Activated T-helper 1 cell treated with anti-CD3 and anti-CD28 coated beads, Interleukin-2, amount 50 U/mL, for 16 hours (primary cell): ENCODE results near the gene IMPG2.
"Not testable (repeated sequence)": the region's sequence is repeated elsewhere in the genome, so short reads cannot be mapped to it uniquely, and the experiment has no call there.

Experiments
- DNase-seq, 2 donors: peaks; one replicate each; pipeline ENCODE4 v3.0.0-alpha.2; 2020; ENCODE audit warnings: low read depth in 1 of 2, low spot score in 1 of 2

The IMPG2 gene

DNA sequence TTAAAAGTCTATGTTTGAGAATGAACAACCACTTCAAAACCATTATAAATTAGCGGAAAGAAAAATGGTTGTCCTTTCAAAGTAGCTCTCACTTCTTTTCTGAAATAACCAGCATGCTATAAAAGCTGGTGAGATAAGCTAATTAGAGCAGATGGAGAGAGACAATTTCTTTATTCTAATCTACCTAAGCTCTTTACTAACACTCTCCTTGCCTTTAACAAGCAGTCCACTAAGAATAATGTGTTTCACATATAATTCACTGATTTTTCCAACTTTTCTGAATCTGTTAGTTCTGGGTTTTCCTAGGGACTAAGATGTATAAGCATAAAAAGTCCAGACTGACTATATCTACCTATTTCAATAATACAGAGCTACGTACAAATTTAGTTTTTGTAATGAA lies at the start of gene IMPG2:
Gene IMPG2 (minus strand): TSS at position 101 of the 400 bp plus-strand sequence. CDS start 203 bp downstream, outside the sequence.
- DNase-seq = no peak

DNA sequence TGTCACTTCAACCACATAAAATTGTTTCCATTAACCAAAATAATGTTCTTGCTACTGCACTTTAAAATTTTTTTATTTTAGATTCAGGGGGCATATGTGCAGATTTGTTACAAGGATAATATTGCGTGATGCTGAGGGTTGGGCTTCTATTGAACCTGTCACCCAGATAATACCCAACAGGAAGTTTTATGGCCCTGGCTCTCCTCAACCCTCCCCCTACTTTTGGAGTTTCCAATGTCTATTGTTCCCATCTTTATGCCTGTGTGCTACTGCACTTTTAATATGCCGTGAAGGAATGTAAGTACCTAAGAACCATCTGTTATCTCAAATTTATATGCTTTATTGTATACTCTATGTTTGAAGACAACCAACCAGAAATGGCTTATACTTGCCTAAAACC lies 42.0 kb upstream of the IMPG2 start:
- no peak for DNase-seq

DNA sequence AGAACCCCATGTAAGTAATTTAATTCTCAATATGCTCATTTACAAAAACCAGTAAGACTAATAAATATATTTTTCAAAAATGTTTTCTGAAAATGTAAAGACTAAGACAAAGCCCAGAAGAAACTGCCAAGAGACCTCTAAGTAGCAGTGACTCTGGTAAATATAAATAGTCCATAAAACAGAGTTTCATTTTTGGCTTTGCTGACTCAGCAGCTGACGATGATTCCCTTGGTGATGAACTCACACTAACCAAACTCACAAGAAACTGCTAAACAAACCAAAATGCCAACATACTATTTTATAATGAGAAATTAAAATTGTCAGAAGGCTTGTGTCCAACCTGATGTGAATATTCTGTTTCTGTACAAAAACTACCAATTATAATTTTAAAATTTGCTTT lies 31.5 kb upstream of the IMPG2 start:
- no peak for DNase-seq

DNA sequence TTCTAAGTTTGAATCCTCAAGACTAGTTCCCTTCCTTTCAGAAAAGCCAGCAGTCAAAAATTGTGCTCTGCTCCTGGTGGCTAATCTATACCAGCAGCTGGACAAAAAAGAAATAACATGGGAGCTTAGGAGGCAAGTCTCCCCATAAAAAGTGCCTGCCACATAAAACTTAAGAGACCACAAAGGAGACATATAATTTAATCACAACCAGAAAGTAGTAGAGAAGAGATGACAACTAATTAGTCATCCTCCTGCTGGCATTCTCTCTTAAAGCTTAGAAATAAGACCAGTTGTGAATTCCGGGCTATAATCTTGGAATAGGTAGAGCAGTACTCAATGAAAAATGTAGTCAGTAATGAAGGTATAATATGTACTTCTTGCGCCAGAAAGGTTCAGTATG lies 20.2 kb upstream of the IMPG2 start:
- DNase-seq = no peak

DNA sequence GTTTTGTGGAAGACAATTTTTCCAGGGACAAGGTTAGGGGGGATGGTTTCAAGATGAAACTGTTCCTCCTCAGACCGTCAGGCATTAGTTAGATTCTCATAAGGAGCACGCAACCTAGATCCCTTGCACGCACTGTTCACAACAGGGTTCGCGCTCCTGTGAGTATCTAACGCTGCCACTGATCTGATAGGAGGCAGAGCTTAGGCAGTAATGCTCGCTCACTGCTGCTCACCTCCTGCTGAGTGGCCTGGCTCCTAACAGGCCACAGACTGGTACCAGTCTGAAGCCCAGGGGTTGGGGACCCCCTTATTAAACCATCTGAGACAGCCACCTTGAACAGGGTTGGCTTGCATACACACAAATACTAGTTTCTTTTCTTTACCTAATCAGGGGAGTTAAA lies 13.5 kb upstream of the IMPG2 start:
- DNase-seq = no peak

DNA sequence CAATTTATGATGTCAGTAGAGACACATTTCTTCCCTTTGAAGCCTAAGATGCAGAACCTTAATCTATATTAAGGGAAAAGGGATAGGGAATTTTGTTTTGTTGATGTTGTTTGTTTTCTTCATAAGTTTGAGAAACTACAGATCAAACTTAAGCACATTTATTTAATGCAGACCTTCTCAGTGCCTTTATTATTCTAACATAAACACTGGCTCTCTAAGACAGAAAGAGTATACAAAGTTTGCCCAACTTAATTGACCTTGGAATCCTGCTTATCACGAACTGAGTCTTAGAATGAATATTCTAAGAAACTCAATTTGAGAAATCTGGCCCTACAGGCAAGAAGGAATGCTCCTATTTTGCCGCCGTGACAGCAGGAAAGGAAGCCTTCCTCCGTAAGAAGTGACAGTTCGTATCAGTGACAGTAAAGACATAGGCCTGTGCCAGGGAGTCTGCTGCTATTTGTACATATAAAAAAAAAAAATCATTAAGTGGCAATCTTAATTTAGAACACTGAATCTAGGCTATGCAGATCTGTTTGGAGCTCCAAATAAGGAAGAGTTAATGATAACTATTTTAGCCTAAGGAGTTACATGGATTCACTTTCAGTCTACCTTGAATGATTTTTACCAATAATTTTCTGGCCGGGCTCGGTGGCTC lies 8.8 kb upstream of the IMPG2 start:
- no peak for DNase-seq

DNA sequence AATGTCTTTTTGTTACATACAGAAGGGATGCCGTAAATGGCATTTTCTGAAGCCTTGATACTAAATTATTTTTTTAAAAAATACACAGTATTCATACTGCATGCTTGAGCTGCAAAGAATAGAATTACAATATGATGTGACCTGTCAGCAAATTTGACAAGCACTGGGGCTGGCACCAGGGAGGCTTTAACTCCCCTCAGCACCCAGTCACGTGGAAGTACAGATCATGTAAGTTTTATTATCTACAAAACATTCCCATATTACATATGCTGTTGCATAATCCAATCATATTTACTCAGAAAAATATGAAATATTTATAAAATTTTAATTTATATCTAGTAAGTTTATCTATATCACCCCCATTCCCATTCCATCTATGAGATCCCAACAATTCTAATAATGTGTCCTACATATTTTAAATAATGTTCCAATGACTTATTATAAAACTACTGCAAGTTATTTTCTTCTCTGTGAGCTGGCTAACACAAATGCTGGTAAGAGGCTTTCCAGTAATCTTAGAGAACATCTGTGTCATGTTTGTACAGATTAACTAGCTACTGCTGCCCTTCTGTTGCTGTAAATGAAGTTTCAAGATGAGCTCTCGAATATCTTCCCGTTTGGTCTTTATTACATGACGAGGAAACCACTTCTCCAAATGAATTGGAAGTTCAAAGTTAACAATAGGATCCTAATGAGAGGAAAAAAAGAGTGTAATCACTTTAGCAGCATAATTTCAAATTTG lies 5.2 kb upstream of the IMPG2 start:
- DNase-seq = no peak

DNA sequence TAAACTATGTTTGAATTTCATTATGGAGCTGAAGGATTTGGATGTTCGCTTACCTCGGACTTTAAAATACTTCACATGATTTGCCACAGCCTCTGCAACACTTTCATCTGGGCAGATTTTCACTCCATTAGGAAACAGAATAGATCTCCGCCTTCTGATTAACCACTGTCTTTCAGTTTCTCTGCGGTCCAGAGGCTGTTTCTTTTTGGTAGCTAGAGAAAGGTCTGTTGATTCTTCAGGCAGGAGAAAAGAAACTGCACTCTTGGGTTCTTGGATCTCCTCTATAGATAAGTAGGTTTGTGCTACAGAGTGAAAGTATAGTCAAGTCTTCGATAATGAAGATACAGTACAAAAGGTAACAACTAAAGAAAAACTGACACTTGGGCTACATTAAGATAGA lies 844 bp downstream of the IMPG2 start:
- no peak for DNase-seq

DNA sequence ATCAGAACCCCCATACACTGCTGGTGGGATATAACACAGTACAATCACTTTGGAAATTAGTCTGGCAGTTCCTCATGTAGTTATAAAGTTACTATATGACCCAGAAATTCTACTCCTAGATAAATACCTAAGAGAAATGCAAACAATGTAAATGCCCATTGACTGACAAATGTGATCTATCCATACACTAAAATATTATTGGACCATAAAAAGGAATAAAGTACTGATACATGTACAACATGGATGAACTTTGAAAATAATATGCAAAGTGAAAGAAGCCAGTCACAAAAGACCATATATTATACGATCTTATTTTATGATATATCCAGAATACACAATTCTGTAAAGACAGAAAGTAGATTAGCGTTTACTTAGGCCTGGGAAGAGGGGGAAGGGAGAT lies 7.8 kb downstream of the IMPG2 start:
- no peak for DNase-seq

DNA sequence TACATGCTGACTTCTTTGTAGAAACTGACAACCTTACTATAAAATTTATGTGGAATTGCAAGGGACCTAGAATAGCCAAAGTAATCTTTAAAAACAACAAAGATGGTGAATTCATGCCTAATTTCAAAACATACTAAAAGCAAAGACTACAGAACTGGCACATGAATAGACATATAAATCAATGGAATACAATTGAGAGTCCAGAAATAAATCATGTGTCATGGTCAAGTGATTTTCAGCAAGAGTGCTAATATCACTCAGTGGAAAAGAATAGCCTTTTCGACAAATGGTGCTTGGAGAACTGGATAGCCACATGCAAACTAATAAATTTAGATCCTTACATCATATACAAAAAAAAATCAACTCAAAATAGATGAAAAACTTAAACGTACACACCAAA lies 8.7 kb downstream of the IMPG2 start:
- DNase-seq = no peak

DNA sequence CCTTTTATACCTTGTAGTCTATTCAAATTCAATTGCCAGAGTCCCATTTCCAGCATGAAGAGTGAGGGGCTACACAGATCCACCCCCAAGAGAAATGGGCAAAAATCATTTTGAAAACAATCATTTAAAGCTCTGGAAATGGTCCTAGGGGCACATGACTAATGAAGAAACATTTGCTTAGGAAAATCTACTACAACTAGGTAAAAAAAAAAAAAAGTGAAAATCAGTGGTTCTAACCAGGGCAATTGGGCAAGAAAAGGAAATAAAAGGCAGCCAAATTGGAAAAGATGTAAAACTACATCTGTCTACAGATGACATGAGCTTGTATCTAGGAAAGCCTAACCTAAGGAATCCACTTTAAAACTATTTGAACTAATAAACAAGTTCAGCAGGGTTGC lies 9.4 kb downstream of the IMPG2 start:
- DNase-seq = no peak

DNA sequence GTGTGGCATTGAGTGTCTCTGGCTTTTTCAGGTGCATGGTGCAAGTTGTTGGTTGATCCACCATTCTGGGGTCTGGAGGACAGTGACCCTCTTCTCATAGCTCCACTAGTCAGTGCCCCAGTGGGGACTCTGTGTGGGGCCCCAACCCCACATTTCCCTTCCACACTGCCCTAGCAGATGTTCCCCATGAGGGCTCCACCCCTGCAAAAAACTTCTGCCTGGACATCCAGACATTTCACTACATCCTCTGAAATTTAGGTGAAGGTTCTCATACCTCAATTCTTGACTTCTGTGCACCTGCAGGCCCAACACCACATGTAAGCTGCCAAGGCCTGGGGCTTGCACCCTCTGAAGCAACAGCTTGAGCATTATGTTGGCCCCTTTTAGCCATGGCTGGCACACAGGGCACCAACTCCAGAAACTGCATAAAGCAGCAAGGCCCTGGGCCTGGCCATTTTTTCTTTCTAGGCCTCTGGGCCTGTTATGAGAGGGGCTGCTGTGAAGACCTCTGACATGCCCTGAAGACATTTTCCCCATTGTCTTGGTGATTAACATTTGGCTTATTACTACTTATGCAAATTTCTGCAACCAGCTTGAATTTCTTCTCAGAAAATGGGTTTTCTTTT lies 12.1 kb downstream of the IMPG2 start:
- DNase-seq = not testable (repeated sequence)

DNA sequence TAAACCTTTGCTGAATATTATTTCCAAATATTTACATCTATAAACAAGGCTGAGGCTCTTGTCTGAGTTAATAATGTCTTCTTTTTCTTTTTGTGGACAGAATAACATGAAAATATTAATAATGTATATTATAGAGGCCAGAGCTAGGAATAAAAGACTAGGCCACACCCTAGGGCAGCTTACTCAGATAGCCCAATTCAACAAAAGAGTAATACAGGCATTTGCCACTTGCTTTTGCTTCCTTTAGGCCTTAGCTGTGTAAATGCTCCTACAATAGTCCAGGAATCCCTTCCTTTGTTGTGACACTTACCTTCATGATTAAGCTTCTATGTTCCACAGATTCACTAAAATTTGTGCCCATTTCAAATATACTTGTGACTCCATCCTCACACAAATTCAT lies 16.5 kb downstream of the IMPG2 start:
- no peak for DNase-seq

DNA sequence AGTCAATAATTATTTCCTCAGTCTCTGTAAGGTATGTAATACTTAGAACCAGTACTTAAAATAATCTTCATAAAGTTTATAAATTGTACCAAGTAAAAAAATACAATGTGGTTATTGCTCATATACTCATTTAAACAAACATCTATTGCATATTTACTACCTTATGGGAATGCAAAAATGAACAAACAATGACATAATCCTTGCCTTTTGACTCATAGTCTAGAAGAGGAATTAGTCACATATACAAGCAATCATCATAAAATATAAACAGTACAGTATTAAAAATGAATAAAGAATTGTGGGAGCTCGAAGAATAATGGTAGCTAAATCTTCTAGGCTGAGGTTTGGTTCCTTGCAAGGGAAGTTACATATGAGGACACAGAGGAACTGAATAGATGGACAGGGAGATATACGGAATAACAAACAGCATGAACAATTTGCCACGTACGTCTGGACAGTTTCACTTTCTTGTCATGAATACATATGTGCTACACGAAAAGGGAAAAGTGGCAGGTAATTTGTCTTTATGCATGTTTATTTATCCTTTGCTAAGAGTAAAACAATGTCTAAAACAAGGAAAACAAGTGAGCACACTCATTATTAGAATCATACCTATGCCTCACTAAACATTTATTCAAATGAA lies 17.2 kb downstream of the IMPG2 start:
- no peak for DNase-seq

DNA sequence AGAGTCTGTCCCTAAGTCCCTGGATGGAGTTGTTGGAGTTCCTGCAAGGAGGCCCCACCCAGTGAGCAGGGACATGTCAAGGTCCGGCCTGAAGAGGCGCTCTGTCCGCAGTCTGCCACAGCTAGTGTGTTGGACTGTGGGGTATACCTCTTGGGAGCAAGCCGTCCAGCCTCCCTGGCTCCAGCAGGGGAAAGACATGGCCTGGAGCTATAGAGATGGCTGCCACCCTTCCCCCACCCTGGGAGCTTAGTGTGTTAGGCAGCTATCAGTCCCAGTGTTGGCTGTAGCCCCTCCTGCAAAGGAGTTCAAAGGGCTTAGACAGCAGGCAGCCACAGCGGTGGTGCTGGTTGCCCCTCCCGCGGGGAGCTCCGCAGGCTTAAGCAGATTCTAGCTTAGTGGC lies 20.3 kb downstream of the IMPG2 start:
- DNase-seq = no peak

DNA sequence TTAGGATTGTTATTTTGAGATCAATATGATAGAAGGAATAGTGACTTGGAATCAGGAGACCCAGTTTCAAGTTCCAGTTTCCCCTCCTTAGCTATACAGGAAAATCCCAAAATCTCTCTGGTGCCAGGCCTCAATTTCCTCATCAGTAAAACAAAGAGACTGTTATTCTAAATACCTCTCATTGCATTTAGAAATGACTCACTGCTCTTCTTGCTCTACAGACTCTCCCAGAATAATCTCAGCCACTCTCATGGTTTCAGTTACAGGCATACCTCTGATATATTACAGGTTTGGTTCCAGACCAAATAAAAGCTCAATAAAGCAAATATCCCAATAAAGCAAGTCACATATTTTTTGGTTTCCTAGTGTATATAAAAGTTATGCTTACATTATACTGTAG lies 28.3 kb downstream of the IMPG2 start:
- no peak for DNase-seq

DNA sequence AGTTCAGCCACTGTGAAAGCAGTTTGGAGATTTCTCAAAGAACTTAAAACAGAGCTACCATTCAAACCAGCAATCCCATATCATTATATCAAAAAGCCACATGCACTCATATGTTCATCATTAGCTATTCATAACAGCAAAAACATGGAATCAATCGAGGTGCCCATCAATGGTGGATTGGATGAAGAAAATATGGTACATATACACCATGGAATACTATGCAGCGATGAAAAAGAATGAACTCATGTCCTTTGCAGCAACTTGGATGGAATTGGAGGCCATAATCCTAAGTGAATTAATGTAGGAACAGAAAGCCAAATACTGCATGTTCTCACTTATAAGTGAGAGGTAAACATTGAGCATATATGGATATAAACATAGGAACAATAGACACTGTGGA lies 32.1 kb downstream of the IMPG2 start:
- DNase-seq = no peak

DNA sequence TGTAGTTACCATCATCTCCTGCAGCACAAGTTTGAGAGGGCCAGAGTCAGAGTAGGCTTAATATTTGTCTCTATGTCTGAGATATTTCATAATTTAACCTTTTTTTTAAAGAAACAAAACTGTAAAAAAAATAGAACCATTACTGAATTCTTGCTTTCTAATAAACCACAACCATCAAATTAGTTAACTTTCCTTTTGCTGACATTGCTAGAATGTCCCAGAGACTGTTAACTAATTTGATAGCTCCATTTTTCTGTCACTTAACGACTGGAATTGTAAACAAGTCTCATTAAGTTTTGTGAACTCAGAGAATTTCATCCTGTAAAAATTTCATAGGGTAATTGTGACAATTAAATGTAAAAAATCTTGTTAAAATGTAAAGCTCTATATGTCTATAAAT lies 35.6 kb downstream of the IMPG2 start:
- DNase-seq = no peak

DNA sequence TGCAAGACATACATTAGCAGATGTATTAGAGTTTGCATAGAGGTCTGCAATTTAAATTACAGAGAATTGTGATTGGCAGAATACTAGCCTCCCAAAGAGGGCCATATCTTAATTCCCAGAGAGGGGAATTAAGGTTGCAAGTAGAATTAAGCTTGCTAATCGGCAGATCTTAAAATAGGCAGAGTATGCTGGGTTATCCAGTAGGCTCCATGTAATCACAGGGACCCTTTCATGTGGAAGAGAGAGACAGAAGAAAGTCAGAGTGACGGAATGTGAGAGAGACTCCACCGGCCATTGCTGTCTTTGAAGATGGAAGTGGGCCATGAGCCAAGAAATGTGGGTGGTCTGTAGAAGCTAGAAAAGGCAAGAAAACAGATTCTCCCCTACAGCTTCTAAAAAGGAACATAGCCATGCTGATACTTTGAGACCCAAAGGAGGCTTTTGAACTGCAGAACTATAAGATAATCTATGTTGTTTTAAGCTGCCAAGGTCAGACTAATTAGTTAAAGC lies 38.8 kb downstream of the IMPG2 start:
- DNase-seq = no peak

DNA sequence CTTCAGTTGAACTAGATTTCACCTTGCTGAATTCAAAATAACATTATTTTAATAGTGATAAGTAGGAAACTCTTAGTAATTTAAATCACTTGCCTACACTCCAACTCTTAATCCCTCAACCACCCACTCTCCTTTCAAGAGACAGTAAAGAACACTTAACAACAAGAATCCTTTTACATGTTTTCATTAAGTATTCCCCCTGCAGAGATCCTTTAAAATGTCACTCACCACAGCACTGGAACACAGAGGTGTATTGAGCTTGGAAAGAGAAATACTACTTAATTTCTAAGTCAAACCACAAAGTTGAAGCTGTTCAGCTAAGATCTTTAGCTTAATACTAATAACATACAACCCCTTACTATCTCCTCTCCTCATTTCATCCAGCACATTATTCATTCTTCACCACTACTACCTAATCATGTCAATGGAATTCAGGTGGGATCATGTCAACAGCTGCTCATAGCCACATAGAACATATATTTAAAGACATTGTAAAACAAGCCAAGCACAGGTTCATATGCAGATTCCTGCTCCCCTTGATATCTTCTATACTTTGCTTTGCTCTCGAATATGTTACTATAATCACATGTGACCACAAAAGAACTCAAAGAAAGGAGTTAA lies 40.5 kb downstream of the IMPG2 start:
- no peak for DNase-seq

DNA sequence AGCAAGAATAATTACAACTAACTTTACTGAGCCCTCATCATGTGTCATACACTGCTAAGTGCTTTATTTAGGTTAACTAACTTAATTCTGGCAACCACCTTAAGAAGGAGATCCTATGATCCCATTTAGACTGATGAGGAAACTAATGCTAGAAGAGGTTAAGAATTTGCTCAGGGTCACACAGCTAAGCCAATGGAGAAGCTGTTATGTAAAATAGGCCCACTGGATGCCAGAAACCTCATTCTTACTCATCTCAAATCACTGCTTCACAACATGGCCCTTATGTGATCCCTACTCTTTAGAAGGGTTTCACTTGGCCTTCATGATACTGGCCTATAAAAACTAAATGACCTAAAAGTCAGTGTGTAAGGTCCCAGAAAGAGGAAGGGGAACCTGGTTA lies 41.2 kb downstream of the IMPG2 start:
- DNase-seq = no peak
